Brain microvascular endothelial cell (primary cell): Measurements from ENCODE around the gene SRGAP3.

Experiments used
- DNase-seq: peaks from one replicate; pipeline ENCODE4 v3.0.0-alpha.2; 2020
- H3K27ac ChIP-seq: fragments of 250-450 bp; sonication (Bioruptor Pico); 2 replicates; pipeline ENCODE4 v1.5.1; 2020; ENCODE audit warnings: mild to moderate bottlenecking, moderate library complexity
- H3K27me3 ChIP-seq: fragments of 250-450 bp; sonication (Bioruptor Pico); replicated peaks from 2 replicates; pipeline ENCODE4 v1.5.1; 2020; ENCODE audit warnings: mild to moderate bottlenecking
- H3K36me3 ChIP-seq: fragments of 250-450 bp; sonication (Bioruptor Pico); replicated peaks from 2 replicates; pipeline ENCODE4 v1.5.1; 2020; ENCODE audit warnings: mild to moderate bottlenecking
- H3K4me3 ChIP-seq: 2 replicates; pipeline ENCODE4 v1.5.1; 2011; ENCODE audit warnings: low read depth, mild to moderate bottlenecking, control low read depth, low read length, moderate library complexity
- in situ Hi-C: cut with HindIII; loops from 2 replicates; pipeline ENCODE4 v1.10.0; 2017; ENCODE audit warnings: low sequenced_read_pairs, low pct_ligation_motif_present
- TF ChIP-seq, protein P1 (sequence below): IDR thresholded peaks from 2 replicates; pipeline ENCODE4 v1.5.1; 2011; ENCODE audit warnings: low read depth, mild to moderate bottlenecking, moderate library complexity, low read length, control low read depth, inconsistent platforms; ENCODE audit errors: missing control alignments

The SRGAP3 gene

DNA sequence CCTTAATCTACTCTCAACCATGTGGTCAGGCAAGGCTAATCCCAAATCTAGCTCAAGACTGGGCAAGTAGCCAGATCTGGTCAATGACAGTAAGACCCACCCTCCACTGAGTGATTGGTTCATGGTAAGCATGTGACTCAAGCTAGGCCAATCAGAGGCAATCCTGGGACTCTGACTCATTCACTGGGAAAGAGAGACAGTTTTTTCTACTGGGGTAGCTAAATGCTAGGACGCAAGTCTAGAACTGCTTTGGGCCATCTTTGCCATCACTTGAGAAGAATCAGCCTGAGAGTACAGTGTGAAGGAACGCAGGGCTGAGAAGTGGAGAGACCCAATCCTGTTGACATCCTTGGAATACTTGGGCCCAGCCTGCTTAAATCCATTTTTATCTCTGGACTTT is 276.8 kb downstream of the SRGAP3 start:
- in situ Hi-C loops: no loop called here
- TF ChIP-seq, protein P1, sequence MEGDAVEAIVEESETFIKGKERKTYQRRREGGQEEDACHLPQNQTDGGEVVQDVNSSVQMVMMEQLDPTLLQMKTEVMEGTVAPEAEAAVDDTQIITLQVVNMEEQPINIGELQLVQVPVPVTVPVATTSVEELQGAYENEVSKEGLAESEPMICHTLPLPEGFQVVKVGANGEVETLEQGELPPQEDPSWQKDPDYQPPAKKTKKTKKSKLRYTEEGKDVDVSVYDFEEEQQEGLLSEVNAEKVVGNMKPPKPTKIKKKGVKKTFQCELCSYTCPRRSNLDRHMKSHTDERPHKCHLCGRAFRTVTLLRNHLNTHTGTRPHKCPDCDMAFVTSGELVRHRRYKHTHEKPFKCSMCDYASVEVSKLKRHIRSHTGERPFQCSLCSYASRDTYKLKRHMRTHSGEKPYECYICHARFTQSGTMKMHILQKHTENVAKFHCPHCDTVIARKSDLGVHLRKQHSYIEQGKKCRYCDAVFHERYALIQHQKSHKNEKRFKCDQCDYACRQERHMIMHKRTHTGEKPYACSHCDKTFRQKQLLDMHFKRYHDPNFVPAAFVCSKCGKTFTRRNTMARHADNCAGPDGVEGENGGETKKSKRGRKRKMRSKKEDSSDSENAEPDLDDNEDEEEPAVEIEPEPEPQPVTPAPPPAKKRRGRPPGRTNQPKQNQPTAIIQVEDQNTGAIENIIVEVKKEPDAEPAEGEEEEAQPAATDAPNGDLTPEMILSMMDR: no peak
- H3K36me3 ChIP-seq: no peaks in the 10 kb centered on the region
- peaks cover 2% of the 10 kb centered on the region for H3K27me3 ChIP-seq
- DNase-seq: peak; percentile 52
- no peak overlapping the region for H3K27ac ChIP-seq
- no peak overlapping the region for H3K4me3 ChIP-seq

DNA sequence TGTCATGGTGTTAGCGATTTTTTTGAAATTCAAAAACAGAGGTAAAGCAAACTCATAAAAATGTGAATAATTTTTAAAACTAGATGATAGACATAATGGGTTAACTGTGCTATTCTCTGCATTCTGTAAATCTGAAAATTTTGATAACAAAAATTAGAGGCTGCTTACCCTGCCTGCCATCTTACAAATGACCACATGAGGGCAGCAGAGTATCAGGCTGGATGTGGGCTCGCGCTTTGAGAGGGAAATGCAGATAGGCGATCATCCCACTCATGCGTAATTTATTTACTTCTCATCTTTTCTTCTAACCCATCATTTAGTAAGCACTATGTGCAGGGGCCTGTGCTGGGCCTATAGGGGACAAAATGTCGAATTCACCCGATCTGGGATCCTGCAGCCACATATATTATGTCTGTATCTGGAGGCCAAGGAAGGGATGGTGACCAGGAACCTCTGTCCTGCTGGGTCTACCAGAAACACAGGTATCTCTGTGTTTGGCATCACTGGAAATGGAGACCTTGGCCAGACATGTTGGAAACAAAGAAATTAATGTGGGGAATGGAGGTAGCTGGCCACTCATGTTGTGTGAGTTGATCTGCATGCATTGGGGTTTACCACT is 278.4 kb downstream of the SRGAP3 start:
- Histone ChIP-seq H3K27ac (no peak overlapping the region), H3K36me3 (no peaks in the 10 kb centered on the region), H3K27me3 (peaks cover 2% of the 10 kb centered on the region), H3K4me3 (no peak overlapping the region)
- in situ Hi-C loops: no loop called here
- peak; percentile 45 for DNase-seq
- TF ChIP-seq, protein P1: peak; percentile 94

DNA sequence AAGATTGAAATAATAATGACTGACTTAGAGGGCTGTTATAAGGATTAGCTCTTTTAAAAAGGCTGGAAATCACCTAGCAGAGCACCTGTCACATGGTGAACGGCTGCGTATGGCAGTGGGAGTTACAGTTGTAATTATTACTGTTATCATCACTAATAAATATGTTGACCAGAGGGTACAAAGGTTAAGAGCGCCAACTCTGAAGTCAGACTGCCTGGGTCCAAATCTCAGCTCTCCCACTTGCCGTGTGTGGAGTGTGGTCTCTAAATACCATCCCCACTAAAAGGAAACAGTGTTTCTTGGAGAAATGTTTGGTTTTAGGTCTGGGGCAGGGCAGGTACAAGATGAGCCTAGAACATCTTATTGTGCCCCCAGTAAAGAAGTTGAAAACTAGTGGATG is 280.2 kb downstream of the SRGAP3 start:
- no peak overlapping the region for H3K4me3 ChIP-seq
- in situ Hi-C loops: no loop called here
- H3K27ac ChIP-seq: no peak overlapping the region
- DNase-seq: no peak
- H3K36me3 ChIP-seq: no peaks in the 10 kb centered on the region
- peaks cover 2% of the 10 kb centered on the region for H3K27me3 ChIP-seq
- TF ChIP-seq, protein P1: no peak

DNA sequence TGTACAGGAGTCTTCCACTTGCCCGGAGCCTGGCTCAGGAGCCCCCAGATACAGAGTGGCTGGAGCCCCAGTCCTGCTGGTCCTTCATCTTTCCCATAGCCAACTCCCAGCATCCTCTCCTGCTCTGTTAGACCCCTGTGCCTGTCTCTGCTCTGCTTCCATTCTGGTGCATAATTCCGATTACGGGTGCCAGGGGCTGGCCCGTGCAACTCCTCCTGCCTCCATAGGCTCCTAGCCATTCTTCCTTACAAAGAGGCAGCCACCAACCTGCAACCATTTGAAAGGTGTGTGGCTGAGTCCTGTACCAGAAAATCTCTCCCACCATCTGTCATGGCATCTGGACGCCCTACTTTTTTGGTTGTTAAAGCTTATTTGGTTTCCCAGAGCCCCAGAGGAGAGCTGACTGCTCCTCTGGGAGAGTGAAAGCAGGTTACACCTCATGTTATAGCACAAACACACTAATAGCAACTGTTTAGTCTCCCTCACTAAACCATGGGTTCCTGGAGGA is 281.0 kb downstream of the SRGAP3 start:
- H3K4me3 ChIP-seq: no peak overlapping the region
- no peaks in the 10 kb centered on the region for H3K36me3 ChIP-seq
- no peak for DNase-seq
- no peak overlapping the region for H3K27ac ChIP-seq
- TF ChIP-seq, protein P1: no peak
- H3K27me3 ChIP-seq: peaks cover 2% of the 10 kb centered on the region
- in situ Hi-C loops: no loop called here

DNA sequence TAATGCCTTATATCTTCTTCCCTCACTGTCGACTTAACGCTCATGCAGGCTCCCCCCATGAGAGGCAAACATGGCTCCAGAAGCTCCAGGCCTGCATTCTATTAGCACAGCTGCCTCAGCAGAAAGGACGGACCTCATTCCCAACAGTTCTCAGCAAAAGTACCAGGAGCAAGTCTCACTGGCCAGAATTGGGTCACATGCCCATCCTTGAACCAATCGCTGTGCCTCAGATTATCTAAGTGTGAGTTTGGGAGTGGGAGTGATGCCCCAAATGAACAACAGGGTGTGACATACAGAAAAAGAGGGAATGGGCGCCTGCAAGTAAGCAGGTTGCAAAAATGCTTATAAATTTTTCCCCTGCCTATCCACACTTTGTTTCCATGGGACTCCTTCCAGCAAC is 281.9 kb downstream of the SRGAP3 start:
- H3K27ac ChIP-seq: no peak overlapping the region
- DNase-seq: no peak

More for the DNA sequence above, 281.9 kb downstream of the SRGAP3 start:
- H3K4me3 ChIP-seq: no peak overlapping the region
- peaks cover 2% of the 10 kb centered on the region for H3K27me3 ChIP-seq
- TF ChIP-seq, protein P1: no peak
- in situ Hi-C loops: no loop called here
- H3K36me3 ChIP-seq: no peaks in the 10 kb centered on the region
